K562 (cell line): ENCODE data around the gene ANK3. TPM values are rescaled to one million over a fixed set of nuclear protein-coding genes. Genes with fewer than 3 reads are reported as not detected.
A peak's percentile ranks its signal among the peaks of the same experiment; 100 is the strongest.

Source experiments
- CEBPG ChIP-seq, 3 experiments: fragments of 200-800 bp in 1 of 3; sonication (Bioruptor generic) in 1 of 3; sonication (generic) in 1 of 3; formaldehyde crosslinking in 1 of 3; IDR thresholded peaks in 2 of 3; conservative IDR thresholded peaks in 1 of 3; 2 replicates each; pipeline versions ENCODE4 v1.6.1 to v1.8.0; 2016 to 2022; ENCODE audit warnings: missing compliant biosample characterization in 2 of 3, missing genetic modification characterization in 2 of 3, mild to moderate bottlenecking in 1 of 3, missing genetic modification reagents in 1 of 3
- CTCF ChIP-seq, 3 experiments: IDR thresholded peaks in 2 of 3; conservative IDR thresholded peaks in 1 of 3; 2 replicates each; pipeline ENCODE4 v1.5.1; 2011 to 2012; ENCODE audit warnings: low read length in 3 of 3, mild to moderate bottlenecking in 3 of 3, control low read depth in 2 of 3, improper control_type of control experiment in 1 of 3, inconsistent platforms in 1 of 3, low read depth in 1 of 3, mixed read lengths in 1 of 3, moderate library complexity in 1 of 3; ENCODE audit not compliant: insufficient read depth in 2 of 3
- REST ChIP-seq, 2 experiments: fragments of 450-650 bp; formaldehyde crosslinking in 1 of 2; IDR thresholded peaks; 2 replicates each; pipeline versions ENCODE4 v1.4.0 to v1.6.1; 2014 to 2020; ENCODE audit warnings: mild to moderate bottlenecking in 2 of 2, borderline replicate concordance in 1 of 2, low read depth in 1 of 2
- polyA plus RNA-seq, 8 experiments: library from polyadenylated mRNA; depleted of rRNA in 4 of 8; stranded (reverse) in 5 of 8; unstranded in 3 of 8; fragments of >200 nt; fragmentation: Nextera tagmentation in 2 of 8; fragmentation: Illumina TruSeq in 1 of 8; extraction: Ambion mirVana in 2 of 8; extraction: Trizol in 1 of 8; gene quantifications; 2 replicates each; pipeline versions ENCODE4 v1.2.1 to v1.2.3, GENCODE V29; 2011 to 2014; ENCODE audit warnings: inconsistent platforms in 1 of 8, missing spikeins in 1 of 8
- total RNA-seq, 7 experiments: library from RNA; depleted of rRNA in 6 of 7; stranded (reverse); fragments of >200 nt in 6 of 7; fragmentation: Illumina TruSeq in 2 of 7; extraction: Trizol in 2 of 7; gene quantifications; 2 replicates each; pipeline versions ENCODE4 v1.2.1 to v1.2.3, GENCODE V29; 2011 to 2021; ENCODE audit warnings: low replicate concordance in 1 of 7

The ANK3 gene
- total and polyA plus RNA-seq, 9 of the 15 experiments (the other 6 are each of a cell fraction or from before 2014, with no cell fraction given), result 10.0 to 32.3 (median 17.9) TPM

- TF ChIP-seq REST (IDR thresholded peaks at IDR 0.05; ENCODE audit: borderline replicate concordance) (peak; percentile 69; the same call in 1 of the 2 replicates), REST (CRISPR knock-in tag; IDR thresholded peaks at IDR 0.05; ENCODE audit: low read depth) (no peak), CEBPG (CRISPR knock-in tag; IDR thresholded peaks at IDR 0.05) (no peak), CEBPG (tag; conservative IDR thresholded peaks at IDR 0.05 in 1 of 2, IDR thresholded peaks at IDR 0.05 in 1 of 2) (0 out of 4 replicates have a peak, but pooled peaks of 1 of the 2 experiments have one; percentile 30), CTCF (IDR thresholded peaks at IDR 0.05 in 2 of 3, conservative IDR thresholded peaks at IDR 0.05 in 1 of 3; ENCODE audit: insufficient read depth in 2 of 3, low read depth in 1 of 3, low read length in 3 of 3) (peak; percentile 58 to 77 (median 71))
These were observed 185.6 kb downstream of the ANK3 start (continued) for GRCh38 chr10:60203993-60204618.
